AG04449 (cell line): Measurements from ENCODE around the gene XPR1.

Source experiments
- CTCF ChIA-PET: fragments of 350-600 bp; formaldehyde crosslinking; extraction: SDS; loops from one replicate; lab custom pipeline; 2021; ENCODE audit warnings: antibody characterized with exemption; lab: Yijun Ruan, JAX
- POLR2A ChIA-PET: fragments of 400-600, 350-600 bp; formaldehyde crosslinking; extraction: SDS; loops from one replicate; lab custom pipeline; 2020; ENCODE audit warnings: antibody characterized with exemption, inconsistent platforms; lab: Yijun Ruan, JAX
- DNase-seq: peaks from one replicate; pipeline ENCODE4 v3.0.0-alpha.2; 2010; ENCODE audit warnings: low read depth, low spot score
- H3K4me3 ChIP-seq: 2 replicates; pipeline ENCODE4 v1.5.1; 2011; ENCODE audit warnings: low read depth, mild to moderate bottlenecking, control low read depth, low read length
- TF ChIP-seq, protein P1 (sequence below): IDR thresholded peaks from one replicate; pipeline ENCODE4 v1.5.1; 2011; ENCODE audit warnings: mild to moderate bottlenecking, moderate library complexity, low read length, control low read depth, inconsistent platforms; ENCODE audit not compliant: insufficient read depth; ENCODE audit errors: missing control alignments

XPR1 gene

DNA sequence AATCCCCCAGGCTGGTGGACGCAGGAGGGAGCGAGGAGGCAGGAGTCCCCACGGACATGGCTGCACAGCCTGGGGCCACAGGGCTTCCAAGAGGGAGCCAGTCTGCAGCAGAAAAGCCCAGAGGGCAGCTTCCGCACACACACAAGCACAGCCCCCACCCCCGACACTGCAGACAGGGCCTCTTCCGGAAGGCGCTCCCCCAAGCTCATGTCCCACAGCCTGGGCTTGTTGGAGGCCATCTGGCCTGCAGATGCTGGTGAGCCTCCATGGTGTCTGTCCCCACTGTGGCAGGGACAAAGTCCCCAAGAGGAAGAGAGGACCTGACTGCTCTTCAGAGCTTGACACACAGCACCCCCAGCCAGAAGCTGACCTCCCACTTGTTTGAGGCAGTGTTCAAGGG lies 267.4 kb downstream of the XPR1 start:
- no peak overlapping the region for H3K4me3 ChIP-seq
- POLR2A ChIA-PET = no interaction called here
- no peak for DNase-seq
- CTCF ChIA-PET = interaction anchor here (0.7 to 3.1 kb wide), 6 partner anchors 14 to 384 kb away, joined by 3 to 12 read pairs (median 4); partner anchors contain the start of gene KIAA1614
- TF ChIP-seq, protein P1, sequence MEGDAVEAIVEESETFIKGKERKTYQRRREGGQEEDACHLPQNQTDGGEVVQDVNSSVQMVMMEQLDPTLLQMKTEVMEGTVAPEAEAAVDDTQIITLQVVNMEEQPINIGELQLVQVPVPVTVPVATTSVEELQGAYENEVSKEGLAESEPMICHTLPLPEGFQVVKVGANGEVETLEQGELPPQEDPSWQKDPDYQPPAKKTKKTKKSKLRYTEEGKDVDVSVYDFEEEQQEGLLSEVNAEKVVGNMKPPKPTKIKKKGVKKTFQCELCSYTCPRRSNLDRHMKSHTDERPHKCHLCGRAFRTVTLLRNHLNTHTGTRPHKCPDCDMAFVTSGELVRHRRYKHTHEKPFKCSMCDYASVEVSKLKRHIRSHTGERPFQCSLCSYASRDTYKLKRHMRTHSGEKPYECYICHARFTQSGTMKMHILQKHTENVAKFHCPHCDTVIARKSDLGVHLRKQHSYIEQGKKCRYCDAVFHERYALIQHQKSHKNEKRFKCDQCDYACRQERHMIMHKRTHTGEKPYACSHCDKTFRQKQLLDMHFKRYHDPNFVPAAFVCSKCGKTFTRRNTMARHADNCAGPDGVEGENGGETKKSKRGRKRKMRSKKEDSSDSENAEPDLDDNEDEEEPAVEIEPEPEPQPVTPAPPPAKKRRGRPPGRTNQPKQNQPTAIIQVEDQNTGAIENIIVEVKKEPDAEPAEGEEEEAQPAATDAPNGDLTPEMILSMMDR = no peak

DNA sequence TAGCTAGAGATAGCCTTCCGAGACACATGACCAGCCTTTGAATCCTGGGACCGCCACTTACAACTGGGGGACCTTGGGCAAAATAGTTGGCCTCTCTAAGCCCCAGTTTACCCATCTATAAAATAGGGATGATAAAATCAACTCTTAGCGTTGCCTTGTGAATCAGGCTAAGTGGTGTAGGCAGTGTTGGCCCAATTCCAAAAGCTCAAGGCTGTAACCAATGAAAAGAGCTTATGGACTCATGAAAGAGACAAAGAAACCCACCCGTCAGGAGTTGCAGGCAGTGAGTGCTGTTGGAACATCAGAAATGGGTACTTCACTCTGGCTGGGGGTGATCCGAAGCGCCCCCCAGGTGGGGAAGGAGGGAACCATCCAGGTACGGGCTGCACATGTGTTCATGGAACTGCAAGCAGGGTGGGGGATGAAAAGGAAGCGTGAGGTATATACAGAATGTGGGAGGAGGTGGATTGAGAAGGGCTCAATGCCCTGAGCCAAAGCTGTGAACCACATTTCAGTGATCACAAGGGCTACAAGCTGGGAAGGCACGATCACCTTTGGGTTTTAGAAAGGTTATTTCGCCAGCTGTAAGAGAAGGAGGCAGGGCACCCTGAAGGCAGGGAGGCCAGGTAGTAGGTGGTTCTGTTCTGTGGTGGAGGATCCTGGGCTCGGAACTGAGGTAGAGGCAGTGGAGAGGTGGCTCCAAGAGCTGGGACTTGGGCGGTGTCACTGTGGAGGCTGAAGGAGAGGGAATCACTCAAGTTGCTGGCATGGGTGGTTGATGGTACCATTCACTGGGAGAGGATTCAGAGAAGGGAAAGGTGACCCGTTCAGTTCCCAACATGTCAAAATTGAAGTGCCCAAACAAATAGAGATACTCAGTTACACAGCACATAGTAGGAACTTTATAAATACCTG lies 269.5 kb downstream of the XPR1 start:
- TF ChIP-seq, protein P1 = no peak
- no peak for DNase-seq
- POLR2A ChIA-PET = no interaction called here
- no peak overlapping the region for H3K4me3 ChIP-seq
- CTCF ChIA-PET = interaction anchor here (0.8 to 1.7 kb wide), 5 partner anchors 12 to 386 kb away, joined by 3 to 7 read pairs (median 4); partner anchors contain the start of gene KIAA1614

DNA sequence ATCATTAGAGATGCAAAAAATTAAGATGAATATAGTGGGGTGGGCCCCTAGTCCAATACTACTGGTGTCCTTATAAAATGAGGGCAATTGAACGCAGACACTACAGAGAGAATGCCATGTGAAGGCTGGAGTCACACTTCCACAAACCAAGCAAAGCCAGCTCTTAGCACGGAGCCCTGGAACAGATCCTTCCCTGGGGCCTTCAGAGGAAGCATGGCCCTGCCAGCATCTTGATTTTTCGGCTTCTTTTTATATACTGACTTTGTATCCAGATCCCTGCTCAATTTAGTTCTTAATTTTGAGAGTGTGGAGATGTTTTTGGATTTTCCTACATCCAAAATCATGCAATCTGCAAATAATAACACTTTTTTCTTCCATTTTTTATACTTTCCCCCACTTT lies 270.7 kb downstream of the XPR1 start:
- TF ChIP-seq, protein P1 = no peak
- H3K4me3 ChIP-seq = no peak overlapping the region
- POLR2A ChIA-PET = no interaction called here
- no peak for DNase-seq
- CTCF ChIA-PET = interaction anchor here (1.2 kb wide), 1 partner anchor 21 kb away, joined by 6 read pairs; no protein-coding TSS in a partner anchor

DNA sequence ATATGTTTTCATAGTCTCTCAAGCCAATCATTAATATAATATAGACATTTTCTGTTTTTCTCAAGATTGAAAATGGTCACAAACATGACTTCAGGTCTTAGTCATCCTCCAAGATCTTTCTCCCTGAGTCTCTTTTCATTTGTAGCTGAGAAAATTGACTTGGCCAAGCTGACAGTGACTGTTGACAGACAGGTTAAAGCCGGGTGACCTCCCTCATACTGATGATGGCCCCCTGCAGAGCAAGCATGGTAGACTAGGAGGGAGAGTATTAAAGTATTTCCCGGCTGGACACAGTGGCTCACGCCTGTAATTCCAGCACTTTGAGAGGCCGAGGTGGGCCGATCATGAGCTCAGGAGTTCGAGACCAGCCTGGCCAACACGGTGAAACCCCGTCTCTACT lies 274.1 kb downstream of the XPR1 start:
- no peak for DNase-seq
- ChIA-PET CTCF (interaction anchor here (1.2 to 1.6 kb wide), 2 partner anchors 24 to 262 kb away, joined by 3 to 4 read pairs; no protein-coding TSS in a partner anchor), POLR2A (no interaction called here)
- TF ChIP-seq, protein P1 = no peak
- H3K4me3 ChIP-seq = no peak overlapping the region

DNA sequence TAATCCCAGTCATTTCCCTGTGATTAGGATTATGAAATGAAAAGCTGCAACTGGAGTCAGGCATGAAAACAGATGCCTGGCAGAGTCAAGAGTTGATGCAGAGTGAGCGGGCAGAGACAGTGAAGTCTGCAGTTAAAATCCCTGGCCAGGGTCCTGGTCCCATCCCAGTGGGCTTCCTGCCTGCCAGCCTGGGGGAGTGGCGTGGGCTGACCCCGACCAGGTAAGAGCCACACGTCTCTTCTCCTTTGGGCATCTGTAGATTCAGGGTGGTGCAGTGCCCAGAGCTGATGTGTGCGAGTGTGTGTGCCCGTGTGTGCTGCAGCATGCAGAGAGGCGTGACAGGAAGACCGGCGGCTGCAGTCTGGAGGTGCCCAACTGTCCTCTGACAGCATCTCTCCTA lies 274.7 kb downstream of the XPR1 start:
- no peak for DNase-seq
- H3K4me3 ChIP-seq = no peak overlapping the region
- TF ChIP-seq, protein P1 = no peak
- ChIA-PET POLR2A (interaction anchor here (0.6 kb wide), 1 partner anchor 363 kb away, joined by 3 read pairs; no protein-coding TSS in a partner anchor), CTCF (interaction anchor here (1.2 kb wide), 1 partner anchor 261 kb away, joined by 3 read pairs; no protein-coding TSS in a partner anchor)
